GM23338 (cell line): ENCODE data around the gene MT1H. TPM values are rescaled to one million over a fixed set of nuclear protein-coding genes. Genes with fewer than 3 reads are reported as not detected.

Experiments used
- ATAC-seq: fragments of 200-7000 bp; cut with Tn5 transposase; 3 replicates; pipeline ENCODE4 v1.9.1; 2020
- DNase-seq: peaks from one replicate; pipeline ENCODE4 v3.0.0-alpha.2; 2015; ENCODE audit warnings: low spot score
- H2AFZ ChIP-seq: fragments of 200-600 bp; sonication (generic); 2 replicates; pipeline ENCODE4 v1.8.0; 2016; ENCODE audit warnings: antibody characterized with exemption, mild to moderate bottlenecking, moderate library complexity
- H3F3A ChIP-seq: fragments of 200-600 bp; sonication (generic); replicated peaks from 2 replicates; pipeline ENCODE4 v1.8.0; 2017; ENCODE audit warnings: antibody characterized with exemption, mixed run types, low read depth
- H3K27ac ChIP-seq: fragments of 200-600 bp; sonication (generic); 2 replicates; pipeline ENCODE4 v1.6.1; 2016; ENCODE audit warnings: low read depth
- H3K27me3 ChIP-seq: fragments of 200-600 bp; sonication (generic); 2 replicates; pipeline ENCODE4 v1.8.0; 2016; ENCODE audit warnings: mild to moderate bottlenecking, mixed run types, moderate library complexity; ENCODE audit not compliant: insufficient read depth
- H3K36me3 ChIP-seq: fragments of 200-600 bp; sonication (generic); 2 replicates; pipeline ENCODE4 v1.8.0; 2016; ENCODE audit warnings: mild to moderate bottlenecking; ENCODE audit not compliant: insufficient read depth
- H3K4me1 ChIP-seq: fragments of 200-600 bp; sonication (generic); 2 replicates; pipeline ENCODE4 v1.8.0; 2016; ENCODE audit warnings: mild to moderate bottlenecking, moderate library complexity; ENCODE audit not compliant: insufficient read depth
- H3K4me2 ChIP-seq: fragments of 200-600 bp; sonication (generic); 2 replicates; pipeline ENCODE4 v1.7.1; 2017; ENCODE audit warnings: mixed run types
- H3K4me3 ChIP-seq: fragments of 200-600 bp; sonication (generic); 2 replicates; pipeline ENCODE4 v1.6.1; 2016; ENCODE audit warnings: mixed run types
- H3K79me2 ChIP-seq: fragments of 200-600 bp; sonication (generic); replicated peaks from 2 replicates; pipeline ENCODE4 v1.8.0; 2017; ENCODE audit warnings: mild to moderate bottlenecking; ENCODE audit not compliant: insufficient read depth
- H3K9me2 ChIP-seq: fragments of 200-600 bp; sonication (generic); 2 replicates; pipeline ENCODE4 v1.8.0; 2017; ENCODE audit not compliant: insufficient read depth
- H4K20me1 ChIP-seq: fragments of 200-600 bp; sonication (generic); replicated peaks from 2 replicates; pipeline ENCODE4 v1.8.0; 2017; ENCODE audit warnings: mild to moderate bottlenecking; ENCODE audit not compliant: insufficient read depth
- H3K27ac Mint-ChIP-seq: 2 replicates; pipeline ENCODE4 v1.8.0; 2020; ENCODE audit warnings: inconsistent platforms, mild to moderate bottlenecking, moderate library complexity, mixed read lengths
- H3K27me3 Mint-ChIP-seq: 3 replicates; pipeline ENCODE4 v1.8.0; 2022; ENCODE audit warnings: low read depth, mild to moderate bottlenecking, moderate library complexity, mixed read lengths, inconsistent platforms; ENCODE audit not compliant: insufficient read depth, poor library complexity
- H3K36me3 Mint-ChIP-seq: 3 replicates; pipeline ENCODE4 v1.8.0; 2021; ENCODE audit warnings: low read depth, mild to moderate bottlenecking, inconsistent platforms, moderate library complexity, mixed read lengths
- H3K4me1 Mint-ChIP-seq: 3 replicates; pipeline ENCODE4 v1.8.0; 2020; ENCODE audit warnings: mild to moderate bottlenecking, inconsistent platforms, mixed read lengths
- H3K4me3 Mint-ChIP-seq: 3 replicates; pipeline ENCODE4 v1.8.0; 2021; ENCODE audit warnings: moderate library complexity, mild to moderate bottlenecking, inconsistent platforms, mixed read lengths
- H3K9me3 Mint-ChIP-seq: 3 replicates; pipeline ENCODE4 v1.8.0; 2020; ENCODE audit warnings: moderate library complexity, mild to moderate bottlenecking, inconsistent platforms, mixed read lengths
- CREB1 ChIP-seq: fragments of 250-450 bp; sonication (Bioruptor Pico); IDR thresholded peaks from 2 replicates; pipeline ENCODE4 v1.5.0; 2020; ENCODE audit warnings: low read depth, mild to moderate bottlenecking, moderate library complexity
- CTCF ChIP-seq, 2 experiments: fragments of 200-600 bp in 1 of 2; sonication (generic) in 1 of 2; conservative IDR thresholded peaks; 2 replicates each; pipeline versions ENCODE4 v1.5.1 to v1.6.1; 2016 to 2017; ENCODE audit warnings: antibody characterized with exemption in 2 of 2, low read depth in 2 of 2, mild to moderate bottlenecking in 2 of 2, moderate library complexity in 1 of 2
- ETS1 ChIP-seq: IDR thresholded peaks from 2 replicates; pipeline ENCODE4 v1.6.1; 2016; ENCODE audit warnings: antibody characterized with exemption
- EZH2 ChIP-seq: fragments of 200-600 bp; sonication (generic); IDR thresholded peaks from one replicate; pipeline ENCODE4 v1.8.0; 2017; ENCODE audit warnings: antibody characterized with exemption, mild to moderate bottlenecking, low read depth; ENCODE audit not compliant: unreplicated experiment
- EZH2phosphoT487 ChIP-seq: fragments of 200-600 bp; sonication (generic); IDR thresholded peaks from one replicate; pipeline ENCODE4 v1.8.1; 2018; ENCODE audit warnings: antibody characterized with exemption; ENCODE audit not compliant: unreplicated experiment
- JUNB ChIP-seq: IDR thresholded peaks from one replicate; pipeline ENCODE4 v1.6.1; 2016; ENCODE audit warnings: antibody characterized with exemption; ENCODE audit not compliant: unreplicated experiment
- NANOG ChIP-seq: IDR thresholded peaks from 2 replicates; pipeline ENCODE4 v1.6.1; 2016; ENCODE audit warnings: antibody characterized with exemption, borderline replicate concordance
- POLR2AphosphoS5 ChIP-seq: IDR thresholded peaks from 2 replicates; pipeline ENCODE4 v1.6.1; 2016; ENCODE audit warnings: antibody characterized with exemption, low read depth
- ZNF114 ChIP-seq: fragments of 250-450 bp; sonication (Bioruptor Pico); IDR thresholded peaks from 2 replicates; pipeline ENCODE4 v1.5.0; 2020; ENCODE audit warnings: mild to moderate bottlenecking, moderate library complexity
- ZNF331 ChIP-seq: fragments of 250-450 bp; sonication (Bioruptor Pico); IDR thresholded peaks from 2 replicates; pipeline ENCODE4 v1.5.0; 2020; ENCODE audit warnings: low read depth, mild to moderate bottlenecking, moderate library complexity
- polyA plus RNA-seq: library from polyadenylated mRNA; unstranded; fragments of >200 nt; fragmentation: Nextera tagmentation; extraction: Ambion mirVana; gene quantifications from 2 replicates; pipeline ENCODE4 v1.2.1, GENCODE V29; 2016
- total RNA-seq: library from RNA; depleted of rRNA; stranded (reverse); fragments of >200 nt; shearing (Covaris generic); gene quantifications from 2 replicates; pipeline ENCODE4 v1.2.3, GENCODE V29; 2014
- TF ChIP-seq, protein P1 (sequence below): IDR thresholded peaks from one replicate; pipeline ENCODE4 v1.6.1; 2018; ENCODE audit warnings: antibody characterized with exemption; ENCODE audit not compliant: unreplicated experiment

Gene MT1H
- total and polyA plus RNA-seq, 2 experiments from 2014 or later, result 52.3 to 425 TPM

GRCh38 chr16:56695246-56695645 is 25.6 kb downstream of the MT1H start (continued):
- no peak for TF ChIP-seq EZH2phosphoT487
- no peak for TF ChIP-seq ETS1
- TF ChIP-seq EZH2, result no peak
- no peak for TF ChIP-seq ZNF331 (CRISPR knock-in tag)
- TF ChIP-seq POLR2AphosphoS5, result no peak
- TF ChIP-seq NANOG, result no peak

- no peaks in the 10 kb centered on the region for H3K9me2 ChIP-seq
- 0 out of 2 replicates have a peak, but pooled peaks cover under 1% of the 10 kb centered on the region for H3F3A ChIP-seq
- H3K79me2 ChIP-seq, result no peaks in the 10 kb centered on the region
- ATAC-seq (no peak), DNase-seq (no peak)
- no peaks in the 10 kb centered on the region for H3K27me3 ChIP-seq
- Mint-ChIP-seq H3K4me1 (peaks cover 11% of the 10 kb centered on the region), H3K9me3 (peaks cover 17% of the 10 kb centered on the region), H3K36me3 (peaks cover 3% of the 10 kb centered on the region; the same call in 1 of the 3 replicates), H3K27me3 (peaks cover 5% of the 10 kb centered on the region), H3K4me3 (no peak overlapping the region), H3K27ac (no peak overlapping the region)
- H3K27ac ChIP-seq, result no peak overlapping the region
- H3K4me3 ChIP-seq, result no peak overlapping the region
- H3K4me1 ChIP-seq, result peaks cover 7% of the 10 kb centered on the region; the same call in 1 of the 2 replicates
- H2AFZ ChIP-seq, result no peak overlapping the region
- H3K36me3 ChIP-seq, result no peaks in the 10 kb centered on the region
- no peaks in the 10 kb centered on the region for H4K20me1 ChIP-seq
- no peak overlapping the region for H3K4me2 ChIP-seq
- no peak for TF ChIP-seq CTCF (conservative IDR thresholded peaks at IDR 0.05; ENCODE audit: low read depth in 2 of 2)
- no peak for TF ChIP-seq CREB1 (CRISPR knock-in tag)
- TF ChIP-seq, protein P1, sequence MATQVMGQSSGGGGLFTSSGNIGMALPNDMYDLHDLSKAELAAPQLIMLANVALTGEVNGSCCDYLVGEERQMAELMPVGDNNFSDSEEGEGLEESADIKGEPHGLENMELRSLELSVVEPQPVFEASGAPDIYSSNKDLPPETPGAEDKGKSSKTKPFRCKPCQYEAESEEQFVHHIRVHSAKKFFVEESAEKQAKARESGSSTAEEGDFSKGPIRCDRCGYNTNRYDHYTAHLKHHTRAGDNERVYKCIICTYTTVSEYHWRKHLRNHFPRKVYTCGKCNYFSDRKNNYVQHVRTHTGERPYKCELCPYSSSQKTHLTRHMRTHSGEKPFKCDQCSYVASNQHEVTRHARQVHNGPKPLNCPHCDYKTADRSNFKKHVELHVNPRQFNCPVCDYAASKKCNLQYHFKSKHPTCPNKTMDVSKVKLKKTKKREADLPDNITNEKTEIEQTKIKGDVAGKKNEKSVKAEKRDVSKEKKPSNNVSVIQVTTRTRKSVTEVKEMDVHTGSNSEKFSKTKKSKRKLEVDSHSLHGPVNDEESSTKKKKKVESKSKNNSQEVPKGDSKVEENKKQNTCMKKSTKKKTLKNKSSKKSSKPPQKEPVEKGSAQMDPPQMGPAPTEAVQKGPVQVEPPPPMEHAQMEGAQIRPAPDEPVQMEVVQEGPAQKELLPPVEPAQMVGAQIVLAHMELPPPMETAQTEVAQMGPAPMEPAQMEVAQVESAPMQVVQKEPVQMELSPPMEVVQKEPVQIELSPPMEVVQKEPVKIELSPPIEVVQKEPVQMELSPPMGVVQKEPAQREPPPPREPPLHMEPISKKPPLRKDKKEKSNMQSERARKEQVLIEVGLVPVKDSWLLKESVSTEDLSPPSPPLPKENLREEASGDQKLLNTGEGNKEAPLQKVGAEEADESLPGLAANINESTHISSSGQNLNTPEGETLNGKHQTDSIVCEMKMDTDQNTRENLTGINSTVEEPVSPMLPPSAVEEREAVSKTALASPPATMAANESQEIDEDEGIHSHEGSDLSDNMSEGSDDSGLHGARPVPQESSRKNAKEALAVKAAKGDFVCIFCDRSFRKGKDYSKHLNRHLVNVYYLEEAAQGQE, result no peak
- no peak for TF ChIP-seq POLR2AphosphoS5
- TF ChIP-seq ETS1, result no peak
- TF ChIP-seq ZNF114 (CRISPR knock-in tag), result no peak
- TF ChIP-seq ZNF331 (CRISPR knock-in tag), result no peak
- TF ChIP-seq JUNB, result no peak
Observed at GRCh38 chr16:56697456-56698155, 28.0 kb downstream of the MT1H start.
